DND-41 (cell line): ENCODE data around the gene PLCB4.
A peak's percentile ranks its signal among the peaks of the same experiment; 100 is the strongest.

Source experiments
- ATAC-seq: fragments of 200-7000 bp; cut with Tn5 transposase; 3 replicates; pipeline ENCODE4 v1.9.1; 2021; ENCODE audit warnings: low read depth; ENCODE audit not compliant: insufficient read depth
- DNase-seq: peaks from one replicate; pipeline ENCODE4 v3.0.0-alpha.2; 2020
- H2AFZ ChIP-seq: 2 replicates; pipeline ENCODE4 v1.6.0; 2012; ENCODE audit warnings: low read depth, low read length
- H3K27ac ChIP-seq: 2 replicates; pipeline ENCODE4 v1.5.1; 2012; ENCODE audit warnings: low read length, inconsistent platforms
- H3K27me3 ChIP-seq: fragments of 200-600 bp; sonication (generic); 2 replicates; pipeline ENCODE4 v1.6.0; 2012; ENCODE audit warnings: low read length, mild to moderate bottlenecking, inconsistent platforms; ENCODE audit not compliant: insufficient read depth, poor library complexity
- H3K36me3 ChIP-seq: 2 replicates; pipeline ENCODE4 v1.5.1; 2012; ENCODE audit warnings: low read length, inconsistent platforms; ENCODE audit not compliant: insufficient read depth
- H3K4me1 ChIP-seq: 2 replicates; pipeline ENCODE4 v1.5.1; 2012; ENCODE audit warnings: mild to moderate bottlenecking, low read length; ENCODE audit not compliant: insufficient read depth
- H3K4me2 ChIP-seq: 2 replicates; pipeline ENCODE4 v1.6.0; 2012; ENCODE audit warnings: mild to moderate bottlenecking, moderate library complexity, low read length, inconsistent platforms; ENCODE audit not compliant: insufficient read depth
- H3K4me3 ChIP-seq, 2 experiments: fragments of 200-600 bp in 1 of 2; shearing (Covaris generic) in 1 of 2; 2 replicates each; pipeline ENCODE4 v1.5.1; 2012 to 2016; ENCODE audit warnings: inconsistent platforms in 2 of 2, low read length in 2 of 2, mild to moderate bottlenecking in 2 of 2, low read depth in 1 of 2, moderate library complexity in 1 of 2
- H3K79me2 ChIP-seq: 2 replicates; pipeline ENCODE4 v1.6.0; 2012; ENCODE audit warnings: low read length, inconsistent platforms; ENCODE audit not compliant: insufficient read depth
- H3K9ac ChIP-seq: 2 replicates; pipeline ENCODE4 v1.6.0; 2012; ENCODE audit warnings: low read depth, mild to moderate bottlenecking, inconsistent platforms, low read length, moderate library complexity
- H3K9me3 ChIP-seq: 2 replicates; pipeline ENCODE4 v1.5.1; 2012; ENCODE audit warnings: low read length, moderate library complexity, mild to moderate bottlenecking, inconsistent platforms; ENCODE audit not compliant: insufficient read depth, severe bottlenecking
- H4K20me1 ChIP-seq: 2 replicates; pipeline ENCODE4 v1.6.0; 2012; ENCODE audit warnings: low read length; ENCODE audit not compliant: insufficient read depth
- EZH2 ChIP-seq: IDR thresholded peaks from 3 replicates; pipeline ENCODE4 v1.6.1; 2012; ENCODE audit warnings: borderline replicate concordance, low read depth, mild to moderate bottlenecking, moderate library complexity, low read length, inconsistent platforms; ENCODE audit not compliant: severe bottlenecking
- TF ChIP-seq, protein P1 (sequence below): IDR thresholded peaks from 2 replicates; pipeline ENCODE4 v1.5.1; 2012; ENCODE audit warnings: borderline replicate concordance, low read length, moderate library complexity, mild to moderate bottlenecking; ENCODE audit not compliant: poor library complexity, severe bottlenecking; ENCODE audit errors: extremely low read depth

PLCB4 gene

DNA sequence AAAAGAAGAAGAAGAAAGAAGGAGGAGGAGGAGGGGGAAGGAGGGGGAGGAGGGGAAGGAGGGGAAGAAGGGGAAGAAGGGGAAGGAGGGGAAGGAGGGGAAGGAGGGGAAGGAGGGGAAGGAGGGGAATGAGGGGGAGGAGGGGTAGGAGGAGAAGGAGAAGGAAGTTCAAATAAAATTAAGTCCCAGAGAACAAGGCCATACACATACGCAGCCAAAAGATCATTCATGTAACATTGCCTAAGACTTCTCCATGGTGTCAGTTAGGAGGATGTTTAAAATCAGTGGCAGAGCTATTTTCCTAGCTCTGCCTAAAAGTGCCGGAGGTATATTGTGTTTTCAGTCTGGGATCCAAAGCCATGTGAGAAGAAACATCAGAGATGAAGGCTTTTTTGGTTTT is 75.8 kb downstream of the PLCB4 start:
- Histone ChIP-seq H3K27ac (peak overlapping the region; percentile 55), H2AFZ (no peak overlapping the region), H3K27me3 (no peaks in the 10 kb centered on the region), H3K9me3 (no peaks in the 10 kb centered on the region), H3K36me3 (no peaks in the 10 kb centered on the region), H4K20me1 (no peaks in the 10 kb centered on the region), H3K4me3 (no peak overlapping the region), H3K4me2 (0 out of 2 replicates have a peak overlapping the region, but pooled peaks have one; percentile 14), H3K4me1 (peaks cover 20% of the 10 kb centered on the region), H3K9ac (no peak overlapping the region), H3K79me2 (no peaks in the 10 kb centered on the region)
- ATAC-seq (no peak), DNase-seq (no peak)
- TF ChIP-seq, protein P1, sequence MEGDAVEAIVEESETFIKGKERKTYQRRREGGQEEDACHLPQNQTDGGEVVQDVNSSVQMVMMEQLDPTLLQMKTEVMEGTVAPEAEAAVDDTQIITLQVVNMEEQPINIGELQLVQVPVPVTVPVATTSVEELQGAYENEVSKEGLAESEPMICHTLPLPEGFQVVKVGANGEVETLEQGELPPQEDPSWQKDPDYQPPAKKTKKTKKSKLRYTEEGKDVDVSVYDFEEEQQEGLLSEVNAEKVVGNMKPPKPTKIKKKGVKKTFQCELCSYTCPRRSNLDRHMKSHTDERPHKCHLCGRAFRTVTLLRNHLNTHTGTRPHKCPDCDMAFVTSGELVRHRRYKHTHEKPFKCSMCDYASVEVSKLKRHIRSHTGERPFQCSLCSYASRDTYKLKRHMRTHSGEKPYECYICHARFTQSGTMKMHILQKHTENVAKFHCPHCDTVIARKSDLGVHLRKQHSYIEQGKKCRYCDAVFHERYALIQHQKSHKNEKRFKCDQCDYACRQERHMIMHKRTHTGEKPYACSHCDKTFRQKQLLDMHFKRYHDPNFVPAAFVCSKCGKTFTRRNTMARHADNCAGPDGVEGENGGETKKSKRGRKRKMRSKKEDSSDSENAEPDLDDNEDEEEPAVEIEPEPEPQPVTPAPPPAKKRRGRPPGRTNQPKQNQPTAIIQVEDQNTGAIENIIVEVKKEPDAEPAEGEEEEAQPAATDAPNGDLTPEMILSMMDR, result no peak
- no peak for TF ChIP-seq EZH2

DNA sequence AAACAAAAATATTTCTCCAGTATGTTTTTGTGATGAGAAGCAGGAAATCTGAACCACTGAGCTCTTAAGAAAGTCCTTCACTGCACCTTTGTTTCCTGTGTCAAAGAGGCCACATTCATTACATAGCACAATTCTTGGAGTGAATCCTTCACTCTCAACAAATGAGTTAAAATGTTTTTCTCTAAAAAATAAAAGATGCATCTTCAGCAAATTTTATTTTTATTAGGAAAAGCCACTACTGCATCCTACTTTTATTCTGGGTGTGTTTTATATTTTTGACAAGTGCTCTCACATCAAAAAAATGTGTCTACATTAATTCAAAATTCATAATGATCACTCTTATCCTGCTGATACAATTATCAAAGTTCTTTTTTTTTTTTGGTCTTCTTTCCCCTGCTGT is 76.3 kb downstream of the PLCB4 start:
- ATAC-seq, result no peak
- Histone ChIP-seq H3K9me3 (no peaks in the 10 kb centered on the region), H3K36me3 (no peaks in the 10 kb centered on the region), H4K20me1 (no peaks in the 10 kb centered on the region), H3K27ac (peak overlapping the region; percentile 55), H3K79me2 (no peaks in the 10 kb centered on the region), H3K4me2 (0 out of 2 replicates have a peak overlapping the region, but pooled peaks have one; percentile 14), H3K9ac (no peak overlapping the region), H2AFZ (no peak overlapping the region), H3K4me3 (no peak overlapping the region), H3K4me1 (peaks cover 20% of the 10 kb centered on the region), H3K27me3 (no peaks in the 10 kb centered on the region)
- no peak for DNase-seq
- no peak for TF ChIP-seq EZH2
- TF ChIP-seq, protein P1, result no peak

DNA sequence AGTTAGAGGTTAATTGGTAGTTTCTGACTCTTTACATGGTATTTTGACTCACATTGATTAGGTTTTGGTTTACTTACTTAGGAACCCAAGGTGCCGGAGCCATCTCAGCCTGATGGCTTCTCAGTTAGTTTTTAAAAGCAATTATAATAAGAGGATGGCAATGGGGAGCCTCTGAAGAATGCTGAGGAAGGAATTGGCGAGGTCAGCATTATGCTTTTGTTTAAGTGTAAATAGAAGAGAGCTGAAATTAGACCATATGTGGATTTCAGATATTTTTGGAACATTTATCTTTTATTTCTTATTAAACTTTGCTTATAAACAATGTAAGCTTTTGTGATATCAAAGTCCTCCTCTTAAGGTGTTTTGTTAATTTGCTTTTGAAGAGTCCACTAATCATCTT is 77.8 kb downstream of the PLCB4 start:
- no peak overlapping the region for H3K27ac ChIP-seq
- ATAC-seq, result no peak
- H3K4me2 ChIP-seq, result no peak overlapping the region

More for the DNA sequence above, 77.8 kb downstream of the PLCB4 start:
- no peak for DNase-seq
- Histone ChIP-seq H3K9ac (no peak overlapping the region), H3K36me3 (no peaks in the 10 kb centered on the region), H2AFZ (no peak overlapping the region), H3K9me3 (no peaks in the 10 kb centered on the region), H4K20me1 (no peaks in the 10 kb centered on the region), H3K79me2 (no peaks in the 10 kb centered on the region), H3K4me3 (no peak overlapping the region), H3K27me3 (no peaks in the 10 kb centered on the region), H3K4me1 (peaks cover 20% of the 10 kb centered on the region)
- TF ChIP-seq, protein P1, result no peak
- TF ChIP-seq EZH2, result no peak
